ENCODE measurements around the gene LRP2.

The LRP2 gene

DNA sequence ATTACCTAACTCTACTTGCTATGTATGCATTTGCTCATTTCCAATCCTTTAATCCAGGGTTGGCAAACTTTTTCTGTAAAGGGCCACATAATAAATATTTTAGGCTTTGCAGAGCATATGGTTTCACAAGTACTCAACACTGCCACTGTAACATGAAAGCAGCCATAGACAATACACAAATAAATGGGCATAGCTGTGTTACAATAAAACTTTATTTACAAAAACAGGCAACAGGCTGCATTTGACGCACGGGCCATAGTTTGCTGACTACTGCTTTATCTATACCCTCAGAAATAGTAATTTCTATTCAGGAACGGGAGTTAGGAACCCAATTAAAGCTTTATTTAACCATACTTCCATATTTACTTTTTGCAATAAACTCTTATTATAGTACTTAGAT lies 154.3 kb downstream of the LRP2 start:
- TF ChIP-seq EZH2 (optimal IDR thresholded peaks at IDR 0.05; ENCODE audit: low read depth, low read length) (no peak), EZH2phosphoT487 (IDR thresholded peaks at IDR 0.05; ENCODE audit: low read length) (no peak)
- TF ChIP-seq, protein P1, sequence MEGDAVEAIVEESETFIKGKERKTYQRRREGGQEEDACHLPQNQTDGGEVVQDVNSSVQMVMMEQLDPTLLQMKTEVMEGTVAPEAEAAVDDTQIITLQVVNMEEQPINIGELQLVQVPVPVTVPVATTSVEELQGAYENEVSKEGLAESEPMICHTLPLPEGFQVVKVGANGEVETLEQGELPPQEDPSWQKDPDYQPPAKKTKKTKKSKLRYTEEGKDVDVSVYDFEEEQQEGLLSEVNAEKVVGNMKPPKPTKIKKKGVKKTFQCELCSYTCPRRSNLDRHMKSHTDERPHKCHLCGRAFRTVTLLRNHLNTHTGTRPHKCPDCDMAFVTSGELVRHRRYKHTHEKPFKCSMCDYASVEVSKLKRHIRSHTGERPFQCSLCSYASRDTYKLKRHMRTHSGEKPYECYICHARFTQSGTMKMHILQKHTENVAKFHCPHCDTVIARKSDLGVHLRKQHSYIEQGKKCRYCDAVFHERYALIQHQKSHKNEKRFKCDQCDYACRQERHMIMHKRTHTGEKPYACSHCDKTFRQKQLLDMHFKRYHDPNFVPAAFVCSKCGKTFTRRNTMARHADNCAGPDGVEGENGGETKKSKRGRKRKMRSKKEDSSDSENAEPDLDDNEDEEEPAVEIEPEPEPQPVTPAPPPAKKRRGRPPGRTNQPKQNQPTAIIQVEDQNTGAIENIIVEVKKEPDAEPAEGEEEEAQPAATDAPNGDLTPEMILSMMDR (IDR thresholded peaks at IDR 0.05; ENCODE audit: low read length), result no peak
- Histone ChIP-seq H2AFZ (ENCODE audit: low read length) (no peak overlapping the region), H3F3A (ENCODE audit: insufficient read depth, low read length) (no peaks in the 10 kb centered on the region), H4K20me1 (ENCODE audit: insufficient read depth, low read length) (no peaks in the 10 kb centered on the region), H3K4me1 (ENCODE audit: low read length) (no peaks in the 10 kb centered on the region), H3K27ac (ENCODE audit: low read length) (no peak overlapping the region), H3K4me2 (ENCODE audit: low read depth, low read length) (no peak overlapping the region), H3K79me2 (ENCODE audit: low read length) (no peaks in the 10 kb centered on the region), H3K27me3 (replicated peaks; ENCODE audit: insufficient read depth, low read length) (no peaks in the 10 kb centered on the region), H3K9me3 (replicated peaks; ENCODE audit: insufficient read depth, low read length) (no peaks in the 10 kb centered on the region), H3K36me3 (replicated peaks; ENCODE audit: insufficient read depth, low read length) (no peaks in the 10 kb centered on the region), H3K9me2 (replicated peaks; ENCODE audit: insufficient read depth, low read length) (no peaks in the 10 kb centered on the region), H3K9ac (ENCODE audit: low read length) (no peak overlapping the region), H3K4me3 (ENCODE audit: low read length) (no peak overlapping the region)
- DNase-seq, result no peak

DNA sequence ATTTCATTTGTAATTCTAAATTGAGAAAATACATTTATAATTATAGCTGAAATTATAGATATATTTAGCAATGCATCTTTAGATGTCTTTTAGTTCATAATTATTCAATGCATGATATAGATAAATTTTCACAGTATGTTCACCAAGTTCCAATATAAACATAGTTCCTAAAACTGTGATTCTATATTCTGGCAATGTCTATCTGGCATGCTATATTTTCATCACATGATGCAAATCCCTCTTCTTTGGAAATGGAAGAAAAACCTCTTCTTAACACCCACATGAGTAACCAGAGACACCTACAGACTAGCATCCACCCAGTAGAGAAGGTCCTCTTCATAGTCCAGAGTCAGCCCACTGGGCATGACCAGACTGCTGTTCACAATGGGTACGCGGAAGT lies 157.2 kb downstream of the LRP2 start:
- Histone ChIP-seq H3K9ac (ENCODE audit: low read length) (no peak overlapping the region), H3K79me2 (ENCODE audit: low read length) (no peaks in the 10 kb centered on the region), H3K4me1 (ENCODE audit: low read length) (no peaks in the 10 kb centered on the region), H3K27me3 (replicated peaks; ENCODE audit: insufficient read depth, low read length) (no peaks in the 10 kb centered on the region), H3K9me2 (replicated peaks; ENCODE audit: insufficient read depth, low read length) (no peaks in the 10 kb centered on the region), H3K4me2 (ENCODE audit: low read depth, low read length) (no peak overlapping the region), H3K36me3 (replicated peaks; ENCODE audit: insufficient read depth, low read length) (no peaks in the 10 kb centered on the region), H2AFZ (ENCODE audit: low read length) (no peak overlapping the region), H3K27ac (ENCODE audit: low read length) (no peak overlapping the region), H3K9me3 (replicated peaks; ENCODE audit: insufficient read depth, low read length) (no peaks in the 10 kb centered on the region), H4K20me1 (ENCODE audit: insufficient read depth, low read length) (no peaks in the 10 kb centered on the region), H3F3A (ENCODE audit: insufficient read depth, low read length) (no peaks in the 10 kb centered on the region), H3K4me3 (ENCODE audit: low read length) (no peak overlapping the region)
- no peak for TF ChIP-seq EZH2 (optimal IDR thresholded peaks at IDR 0.05; ENCODE audit: low read depth, low read length)
- no peak for TF ChIP-seq EZH2phosphoT487 (IDR thresholded peaks at IDR 0.05; ENCODE audit: low read length)
- TF ChIP-seq, protein P1 (IDR thresholded peaks at IDR 0.05; ENCODE audit: low read length), result no peak
- no peak for DNase-seq

DNA sequence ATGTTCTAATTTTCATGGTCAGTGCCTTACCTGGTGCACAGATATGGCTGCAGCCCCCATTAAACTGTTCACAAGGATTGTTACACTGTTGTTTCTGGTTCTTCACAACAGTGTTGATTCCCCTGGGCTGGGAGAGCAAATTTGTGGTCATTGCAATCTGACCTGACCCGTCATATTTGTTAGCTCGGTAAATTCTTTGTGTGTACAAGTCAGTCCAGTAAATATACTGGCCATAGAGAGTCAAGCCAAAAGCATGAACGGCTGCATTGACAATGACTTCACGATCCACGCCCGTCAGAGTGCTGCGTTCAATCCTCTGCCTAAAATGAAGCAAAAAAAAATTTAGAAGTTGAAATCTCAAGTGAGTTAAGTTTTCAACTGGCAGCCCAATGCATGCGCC lies 158.4 kb downstream of the LRP2 start:
- Histone ChIP-seq H3K27me3 (replicated peaks; ENCODE audit: insufficient read depth, low read length) (no peaks in the 10 kb centered on the region), H3K79me2 (ENCODE audit: low read length) (no peaks in the 10 kb centered on the region), H2AFZ (ENCODE audit: low read length) (no peak overlapping the region), H3K27ac (ENCODE audit: low read length) (no peak overlapping the region), H3F3A (ENCODE audit: insufficient read depth, low read length) (no peaks in the 10 kb centered on the region), H3K9me3 (replicated peaks; ENCODE audit: insufficient read depth, low read length) (no peaks in the 10 kb centered on the region), H3K36me3 (replicated peaks; ENCODE audit: insufficient read depth, low read length) (no peaks in the 10 kb centered on the region), H3K9ac (ENCODE audit: low read length) (no peak overlapping the region), H3K4me2 (ENCODE audit: low read depth, low read length) (no peak overlapping the region), H3K4me1 (ENCODE audit: low read length) (no peaks in the 10 kb centered on the region), H3K9me2 (replicated peaks; ENCODE audit: insufficient read depth, low read length) (no peaks in the 10 kb centered on the region), H3K4me3 (ENCODE audit: low read length) (no peak overlapping the region), H4K20me1 (ENCODE audit: insufficient read depth, low read length) (no peaks in the 10 kb centered on the region)
- DNase-seq, result no peak
- TF ChIP-seq, protein P1 (IDR thresholded peaks at IDR 0.05; ENCODE audit: low read length), result no peak
- TF ChIP-seq EZH2 (optimal IDR thresholded peaks at IDR 0.05; ENCODE audit: low read depth, low read length) (no peak), EZH2phosphoT487 (IDR thresholded peaks at IDR 0.05; ENCODE audit: low read length) (no peak)

Data from MM.1S (cell line).